COLO829 (cell line): ENCODE results near the gene PPP1R1A.

ENCODE experiments used
- DNase-seq: peaks from one replicate; pipeline ENCODE4 v3.0.0; 2012; ENCODE audit warnings: low spot score

PPP1R1A gene

GRCh38 chr12:54588110-54588889 is at the start of gene PPP1R1A:
Gene PPP1R1A, minus strand, starts transcription at chr12:54588659. Its CDS starts 171 bp downstream, at chr12:54588488.
- DNase-seq = no peak

GRCh38 chr12:54634795-54635194 is 46.3 kb upstream of the PPP1R1A start, which contains the start of gene LACRT:
Gene LACRT, minus strand, starts transcription at chr12:54634895. Its CDS starts 54 bp downstream, at chr12:54634841.
- no peak for DNase-seq

- no peak for DNase-seq
Measured at GRCh38 chr12:54631988-54632728, 43.7 kb upstream of the PPP1R1A start.

GRCh38 chr12:54631551-54631950 is 43.1 kb upstream of the PPP1R1A start:
- DNase-seq = no peak

GRCh38 chr12:54629925-54630324 is 41.5 kb upstream of the PPP1R1A start:
- no peak for DNase-seq

- DNase-seq = no peak
Measured at GRCh38 chr12:54628186-54628846, 39.9 kb upstream of the PPP1R1A start.

- DNase-seq = no peak
Measured at GRCh38 chr12:54627304-54627703, 38.8 kb upstream of the PPP1R1A start.

- DNase-seq = no peak
Measured at GRCh38 chr12:54625598-54625997, 37.1 kb upstream of the PPP1R1A start.

- DNase-seq = no peak
Measured at GRCh38 chr12:54624315-54625279, 36.1 kb upstream of the PPP1R1A start.

GRCh38 chr12:54622463-54623183 is 34.2 kb upstream of the PPP1R1A start:
- DNase-seq = no peak

- DNase-seq = no peak
Measured at GRCh38 chr12:54616933-54617680, 28.6 kb upstream of the PPP1R1A start.

GRCh38 chr12:54612225-54612750 is 23.8 kb upstream of the PPP1R1A start:
- DNase-seq = no peak

GRCh38 chr12:54611715-54612149 is 23.3 kb upstream of the PPP1R1A start:
- DNase-seq = no peak

- DNase-seq = no peak
Measured at GRCh38 chr12:54608769-54609168, 20.3 kb upstream of the PPP1R1A start.

- DNase-seq = no peak
Measured at GRCh38 chr12:54608156-54608555, 19.7 kb upstream of the PPP1R1A start.

- DNase-seq = no peak
Measured at GRCh38 chr12:54606556-54606955, 18.1 kb upstream of the PPP1R1A start.

- DNase-seq = no peak
Measured at GRCh38 chr12:54605138-54605970, 16.9 kb upstream of the PPP1R1A start.

GRCh38 chr12:54604436-54604835 is 16.0 kb upstream of the PPP1R1A start:
- DNase-seq = no peak

- DNase-seq = no peak
Measured at GRCh38 chr12:54603872-54604271, 15.4 kb upstream of the PPP1R1A start.
